ENCODE measurements around the gene HGS.

Gene HGS

GRCh38 chr17:81703747-81704654 lies 20.2 kb downstream of the HGS start:
- no peak for DNase-seq (ENCODE audit: low read depth)

- no peak for DNase-seq (ENCODE audit: low read depth)
Observed at GRCh38 chr17:81705518-81706231, 21.9 kb downstream of the HGS start.

DNA sequence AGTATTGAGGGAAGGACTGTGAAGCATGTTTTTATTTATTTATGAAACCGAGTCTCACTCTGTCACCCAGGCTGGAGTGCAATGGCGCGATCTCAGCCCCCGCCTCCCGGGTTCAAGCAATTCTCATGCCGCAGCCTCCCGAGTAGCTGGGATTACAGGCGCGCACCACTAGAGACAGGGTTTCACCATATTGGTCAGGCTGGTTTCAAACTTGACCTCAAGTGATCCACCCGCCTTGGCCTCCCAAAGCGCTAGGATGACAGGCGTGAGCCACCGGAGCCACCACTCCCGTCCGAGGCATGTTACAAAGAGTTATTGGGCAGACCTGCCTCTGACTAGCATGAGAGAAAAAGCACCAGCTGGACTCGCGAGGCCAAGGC lies 22.4 kb downstream of the HGS start:
- DNase-seq (ENCODE audit: low read depth): no peak

DNA sequence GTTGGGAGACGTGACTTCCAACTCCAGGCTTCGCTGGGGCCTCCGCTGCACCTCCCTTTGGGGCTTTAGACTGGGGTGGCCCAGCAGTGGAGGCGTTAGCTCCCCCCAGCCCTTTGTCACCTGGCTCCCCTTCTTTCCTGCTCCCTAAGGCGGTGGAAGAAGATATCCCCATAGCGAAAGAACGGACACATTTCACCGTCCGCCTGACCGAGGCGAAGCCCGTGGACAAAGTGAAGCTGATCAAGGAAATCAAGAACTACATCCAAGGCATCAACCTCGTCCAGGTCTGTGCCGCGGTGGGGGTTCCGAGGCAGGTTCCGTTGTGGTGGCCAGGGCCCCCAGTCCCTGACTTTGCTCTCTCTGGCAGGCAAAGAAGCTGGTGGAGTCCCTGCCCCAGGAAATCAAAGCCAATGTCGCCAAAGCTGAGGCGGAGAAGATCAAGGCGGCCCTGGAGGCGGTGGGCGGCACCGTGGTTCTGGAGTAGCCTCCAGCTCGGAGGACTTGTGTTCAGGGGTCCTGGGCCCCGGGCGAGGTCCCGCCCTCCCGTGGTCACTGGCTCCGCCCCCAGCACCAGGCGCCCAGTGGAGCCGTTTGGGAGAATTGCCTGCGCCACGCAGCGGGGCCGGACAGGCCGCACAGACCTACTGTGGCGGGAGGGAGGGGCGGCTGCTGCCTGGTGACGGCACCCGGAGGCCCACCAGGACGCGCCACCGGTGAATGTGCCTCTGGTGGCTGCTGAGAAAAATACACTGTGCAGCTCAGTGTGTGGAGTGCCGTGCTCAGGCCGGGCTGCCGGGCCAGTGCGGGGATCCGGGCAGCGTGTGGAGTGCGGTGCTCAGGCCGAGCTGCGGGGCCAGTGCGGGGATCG lies 23.2 kb downstream of the HGS start:
- no peak for DNase-seq (ENCODE audit: low read depth)

- no peak for DNase-seq (ENCODE audit: low read depth)
Observed at GRCh38 chr17:81707725-81708646, 24.2 kb downstream of the HGS start.

DNA sequence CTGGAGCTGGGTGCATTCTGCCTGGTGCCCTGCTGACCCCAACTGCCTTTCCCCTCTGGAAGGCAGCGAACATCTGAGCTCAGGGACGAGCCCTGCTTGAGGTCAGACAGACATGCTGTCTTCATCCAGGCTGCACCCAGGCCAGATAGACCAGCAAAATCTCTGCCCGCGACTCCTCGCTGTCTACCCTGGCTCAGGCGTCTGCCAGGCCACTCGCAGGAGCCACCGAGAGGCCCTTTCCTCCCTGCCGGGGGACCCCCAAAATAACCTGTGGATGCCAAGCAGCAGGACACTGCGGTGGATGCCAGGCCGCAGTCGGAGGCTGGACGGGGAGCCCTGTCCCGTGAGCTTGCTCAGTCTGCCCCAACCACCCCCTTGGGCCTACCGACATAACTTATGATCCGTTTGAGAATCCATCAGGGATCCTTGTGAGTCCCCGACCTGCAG lies 25.0 kb downstream of the HGS start:
- no peak for DNase-seq (ENCODE audit: low read depth)

DNA sequence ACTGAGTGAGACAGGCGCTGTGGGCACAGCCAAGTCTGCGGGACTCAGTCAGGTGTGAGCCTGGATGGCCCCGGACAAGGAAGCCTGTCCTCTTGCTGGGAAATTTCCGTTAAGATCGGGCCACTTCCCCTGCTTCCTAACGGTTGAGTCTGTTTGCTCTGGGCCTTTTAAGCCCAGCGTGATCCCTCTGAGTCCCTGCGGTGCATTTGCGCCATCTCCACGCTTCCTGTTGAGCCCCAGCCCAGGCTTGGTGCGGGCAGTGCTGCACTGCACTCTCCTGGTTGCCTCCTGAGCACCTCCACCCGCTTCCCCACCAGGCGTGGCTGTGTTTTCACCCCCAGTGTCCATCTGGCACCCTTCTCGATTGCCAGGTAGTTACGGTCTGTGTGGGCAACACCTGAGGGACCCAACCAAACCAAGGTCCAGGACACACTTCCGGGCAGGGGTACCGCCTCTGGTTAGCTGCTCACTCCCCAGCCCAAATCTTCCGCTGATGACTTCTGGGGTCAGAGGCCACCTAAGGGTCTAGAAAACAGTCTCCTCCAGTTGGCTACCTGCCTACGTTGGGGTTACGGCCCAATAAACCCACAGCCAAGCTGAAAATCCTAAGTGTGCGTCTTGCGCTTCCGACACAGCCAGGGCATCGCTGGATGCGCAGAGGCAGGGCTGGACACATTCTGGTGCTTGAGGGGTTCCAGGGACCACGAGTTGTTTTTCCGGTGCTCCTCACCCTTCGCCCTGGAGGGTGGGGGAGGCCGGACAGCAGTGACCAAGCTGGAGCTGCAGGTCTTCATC lies 26.9 kb downstream of the HGS start:
- DNase-seq (ENCODE audit: low read depth): no peak

DNA sequence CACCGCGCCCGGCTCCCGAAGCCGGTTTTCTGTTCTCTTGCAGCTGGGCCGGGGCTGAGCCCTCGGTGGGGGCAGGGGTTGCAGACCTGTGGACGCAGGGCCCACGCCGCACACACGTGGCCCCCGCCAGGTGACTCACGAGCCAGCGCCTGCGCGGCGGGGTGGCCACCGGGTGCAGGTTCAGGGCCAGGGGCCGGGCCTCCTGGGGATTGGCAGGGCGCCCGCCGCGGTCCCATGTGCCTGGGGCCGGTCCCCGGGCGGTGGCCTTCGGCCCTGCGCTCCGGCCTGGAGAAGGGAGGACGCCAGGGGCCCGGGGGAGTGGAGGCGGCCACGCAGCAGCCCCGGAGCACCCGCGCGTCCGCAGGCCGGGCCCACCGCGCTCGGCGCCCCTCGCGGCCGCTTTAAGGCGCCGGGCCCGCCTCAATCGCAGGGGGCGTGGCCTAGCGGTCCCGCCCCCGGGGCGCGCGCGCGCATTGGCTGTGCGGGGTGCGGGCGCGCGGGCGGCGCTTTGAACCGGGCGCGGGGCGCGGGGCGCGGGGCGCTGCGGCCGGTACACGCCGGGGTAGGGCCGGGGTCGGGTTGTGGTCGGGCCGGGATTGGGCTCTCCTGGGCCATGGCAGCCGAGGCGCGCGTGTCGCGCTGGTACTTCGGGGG lies 28.1 kb downstream of the HGS start, which contains the start of gene SLC25A10:
Gene SLC25A10 (plus strand): TSS at position 471 of the 654 bp plus-strand sequence. CDS start 143 bp downstream, at position 614.
- DNase-seq (ENCODE audit: low read depth): no peak

DNA sequence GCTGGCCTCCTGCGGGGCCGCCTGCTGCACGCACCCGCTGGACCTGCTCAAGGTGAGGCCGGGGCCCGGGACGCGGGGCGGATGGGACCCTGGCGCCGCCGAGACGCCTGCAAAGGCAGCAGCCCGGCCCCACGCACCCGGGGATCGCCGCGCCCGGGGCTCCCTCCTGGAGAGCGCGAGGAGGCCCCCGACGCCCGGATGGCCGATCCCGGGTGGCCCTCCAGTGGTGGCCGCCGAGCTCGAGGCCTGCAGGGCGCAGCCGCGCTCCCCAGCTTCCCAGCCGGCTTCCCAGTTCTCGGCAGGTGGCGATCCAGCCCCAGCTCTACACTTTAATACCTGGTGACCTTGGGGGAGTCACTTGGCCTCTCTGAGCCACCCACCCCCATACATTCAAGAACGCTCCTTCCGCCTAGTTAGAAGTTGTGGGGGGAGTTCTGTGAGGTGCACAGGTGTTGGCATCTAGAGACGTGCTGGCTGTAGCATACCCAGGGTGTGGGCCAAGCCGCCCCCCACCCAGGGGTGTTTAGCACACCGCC lies 28.7 kb downstream of the HGS start:
- no peak for DNase-seq (ENCODE audit: low read depth)

DNA sequence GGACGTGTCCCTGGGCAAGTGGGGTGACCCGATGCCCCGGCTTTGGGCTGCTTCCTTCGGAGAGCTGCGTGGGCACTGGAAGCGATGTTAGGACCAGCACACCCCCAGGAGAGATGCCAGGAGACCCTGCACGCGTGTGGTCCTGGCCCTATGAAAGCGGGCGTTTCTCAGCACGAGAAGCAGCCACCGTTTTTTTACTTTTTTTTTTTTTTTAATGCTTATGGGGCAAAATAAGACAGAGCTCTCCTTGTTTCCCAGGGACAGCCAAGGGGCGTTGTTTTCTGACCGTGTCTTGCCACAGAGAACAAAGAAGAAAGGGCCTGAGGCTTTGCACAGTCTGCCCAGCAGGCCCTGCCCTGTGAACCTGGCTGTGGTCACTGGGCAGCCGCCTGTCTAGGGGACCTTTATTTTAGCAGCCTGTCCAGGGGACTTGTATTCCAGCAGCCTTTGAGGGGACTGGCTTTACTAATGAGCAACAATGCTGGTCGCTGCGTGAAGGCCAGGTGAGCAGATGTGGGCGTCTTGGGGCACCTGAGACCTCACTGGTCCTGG lies 29.3 kb downstream of the HGS start:
- DNase-seq (ENCODE audit: low read depth): no peak

DNA sequence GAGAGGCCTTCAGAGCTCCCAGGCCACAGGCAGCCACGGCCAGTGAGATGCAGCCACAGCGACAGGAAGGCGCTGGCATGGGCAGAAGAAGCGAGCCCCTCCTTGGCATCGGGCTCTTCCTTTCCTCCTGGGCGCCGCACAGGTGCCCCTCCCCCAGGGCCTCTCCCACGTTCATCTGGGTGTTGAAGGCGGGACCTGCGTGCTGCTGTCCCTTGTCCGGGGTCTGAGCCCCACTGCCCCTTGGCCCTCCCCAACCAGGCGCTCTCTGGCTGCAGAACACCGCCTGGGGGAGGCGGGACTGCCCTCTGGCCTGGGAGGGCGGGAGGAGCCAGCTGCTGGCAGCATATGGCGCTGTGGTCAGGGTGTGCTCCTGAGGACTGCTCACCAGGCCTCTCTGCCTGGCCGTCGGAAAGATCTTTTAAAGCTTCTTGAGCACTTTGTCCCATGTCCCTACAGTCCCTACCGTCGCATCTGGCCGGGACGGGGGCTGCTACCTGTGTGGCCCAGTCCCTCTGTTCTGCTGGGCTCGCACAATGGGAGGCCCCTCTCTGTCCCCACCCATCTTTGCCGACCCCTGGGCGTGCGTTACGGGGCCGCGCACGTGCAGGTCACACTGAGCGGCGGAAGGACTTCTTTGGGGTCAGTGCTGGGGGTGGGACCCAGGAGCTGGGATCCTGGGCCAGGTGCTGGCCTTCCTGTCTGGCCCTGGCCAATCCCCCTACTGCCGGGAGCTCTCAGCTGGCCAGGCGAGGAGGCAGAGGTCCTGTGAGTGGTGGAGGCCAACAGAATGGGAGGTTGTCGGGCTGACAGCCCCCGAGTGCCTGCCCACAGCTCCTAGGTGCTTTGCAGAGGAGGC lies 30.0 kb downstream of the HGS start:
- no peak for DNase-seq (ENCODE audit: low read depth)

DNA sequence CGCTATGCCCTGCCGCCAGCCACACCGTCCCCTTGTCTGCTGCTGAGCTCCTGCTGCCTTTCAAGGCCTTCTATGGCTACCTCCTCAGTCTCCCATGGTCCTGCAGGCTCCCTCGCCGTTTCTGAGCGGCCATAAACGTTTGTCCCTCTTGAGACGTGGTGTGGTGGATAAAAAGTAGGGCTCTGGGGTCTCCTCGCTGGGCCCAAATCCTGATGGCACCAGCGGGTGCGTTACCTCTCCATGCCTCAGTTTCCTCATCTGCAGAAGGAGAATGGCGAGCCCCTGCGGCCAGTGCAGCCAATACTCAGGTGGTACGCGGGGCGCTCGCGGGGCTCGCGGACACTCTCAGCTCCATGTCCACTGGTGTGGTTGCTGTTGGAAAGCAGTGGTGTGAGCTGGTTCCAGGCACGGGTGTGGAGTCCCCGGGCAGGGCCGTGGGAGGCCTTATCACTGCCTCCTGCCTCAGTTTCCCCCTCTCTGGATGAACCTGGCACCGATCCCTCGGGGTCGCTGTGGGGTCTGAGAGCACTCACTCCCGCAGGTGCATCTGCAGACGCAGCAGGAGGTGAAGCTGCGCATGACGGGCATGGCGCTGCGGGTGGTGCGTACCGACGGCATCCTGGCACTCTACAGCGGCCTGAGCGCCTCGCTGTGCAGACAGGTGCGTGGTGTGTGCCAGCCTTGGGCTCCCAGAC lies 30.7 kb downstream of the HGS start:
- no peak for DNase-seq (ENCODE audit: low read depth)

DNA sequence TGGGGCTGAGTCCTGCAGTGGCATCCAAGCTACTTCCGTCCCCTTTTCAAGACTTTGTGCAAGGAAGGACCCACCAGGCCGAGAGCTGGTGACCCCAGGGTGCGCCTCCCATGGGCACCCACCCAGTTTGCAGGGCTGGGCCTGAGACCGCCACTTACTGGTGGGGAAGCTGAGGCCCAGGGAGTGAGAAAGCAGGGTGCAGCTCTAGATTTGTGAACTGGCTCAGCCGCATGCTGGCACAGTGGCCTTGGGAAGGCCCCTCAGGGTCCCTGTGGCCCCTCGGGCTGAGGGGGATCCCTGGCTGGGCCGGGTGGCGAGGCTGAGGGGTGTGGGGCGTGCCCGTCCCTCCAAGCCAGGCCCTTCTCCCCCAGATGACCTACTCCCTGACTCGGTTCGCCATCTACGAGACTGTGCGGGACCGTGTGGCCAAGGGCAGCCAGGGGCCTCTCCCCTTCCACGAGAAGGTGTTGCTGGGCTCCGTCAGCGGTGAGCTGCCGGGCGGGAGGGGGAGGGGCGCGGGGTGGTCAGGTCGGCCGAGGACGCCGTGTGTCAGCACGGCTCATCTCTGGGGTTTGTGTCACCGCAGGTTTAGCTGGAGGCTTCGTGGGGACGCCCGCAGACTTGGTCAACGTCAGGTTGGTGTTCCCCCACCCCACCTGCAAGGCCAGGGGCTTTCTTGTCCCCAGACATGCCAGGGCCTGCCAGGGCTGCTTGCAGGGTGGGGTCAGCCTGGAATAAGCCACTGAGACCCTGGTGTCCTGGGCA lies 31.5 kb downstream of the HGS start:
- DNase-seq (ENCODE audit: low read depth): no peak

GRCh38 chr17:81715872-81716673 lies 32.3 kb downstream of the HGS start:
- DNase-seq (ENCODE audit: low read depth): no peak

DNA sequence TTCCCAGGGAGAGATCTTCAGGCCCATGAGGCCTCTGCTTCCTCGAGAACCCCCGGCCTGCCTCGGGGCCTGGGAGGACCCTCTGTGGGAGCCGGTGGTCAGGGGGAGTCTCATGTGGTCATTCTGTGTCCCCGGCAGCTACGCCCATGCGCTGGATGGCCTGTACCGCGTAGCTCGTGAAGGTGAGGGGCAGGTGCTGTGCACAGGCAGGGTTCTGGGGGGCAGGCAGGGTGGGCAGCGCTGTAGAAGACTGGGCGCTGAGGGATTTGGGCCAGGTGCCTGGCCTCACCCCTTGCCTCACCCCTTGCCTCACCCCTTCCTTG lies 32.8 kb downstream of the HGS start:
- DNase-seq (ENCODE audit: low read depth): no peak

All from stromal cell of bone marrow (primary cell).